Lower leg skin (tissue), 4 donors: ENCODE results near the gene QSOX1. TPM values are rescaled to one million over a fixed set of nuclear protein-coding genes. Genes with fewer than 3 reads are reported as not detected.

ENCODE experiments used
- DNase-seq, 2 donors: peaks; one replicate each; pipeline ENCODE4 v3.0.0-alpha.2; 2019; ENCODE audit warnings: low spot score in 2 of 2
- H3K4me3 ChIP-seq: fragments of 200-600 bp; sonication (generic); 2 replicates; pipeline ENCODE4 v1.5.1; 2017; ENCODE audit warnings: mild to moderate bottlenecking, low read depth; ENCODE audit not compliant: poor library complexity, severe bottlenecking
- CTCF ChIP-seq, 3 donors: fragments of 450-650 bp; IDR thresholded peaks; one replicate each; pipeline ENCODE4 v1.5.1; 2016; ENCODE audit warnings: antibody characterized with exemption in 3 of 3, mild to moderate bottlenecking in 3 of 3, moderate library complexity in 2 of 3
- POLR2A ChIP-seq, 2 donors: fragments of 450-650 bp; IDR thresholded peaks; one replicate each; pipeline ENCODE4 v1.6.1; 2016 to 2017; ENCODE audit warnings: antibody characterized with exemption in 2 of 2, mild to moderate bottlenecking in 1 of 2, moderate library complexity in 1 of 2
- WGBS, 2 donors: methylation state at CpG; one replicate each; pipeline ENCODE4 v1.1.5; 2018; 5-methylcytosine and 5-hydroxymethylcytosine counted together
- intact Hi-C: fragments of 100-400 bp; cut with DNase I; formaldehyde crosslinking; loops from one replicate; pipeline ENCODE4 v1.15.0; 2023; ENCODE audit warnings: low total_unique reads
- total RNA-seq, 4 donors: library from RNA; depleted of rRNA; stranded (reverse); fragments of >200 nt; gene quantifications; one replicate each; pipeline ENCODE4 v1.1.0, GENCODE V29; 2016

Gene QSOX1
- total RNA-seq, 4 donors from 2014 or later, result 77.7 to 90.3 (median 87.3) TPM

- intact Hi-C loops, result no loop called here
- no peak overlapping the region for H3K4me3 ChIP-seq
- WGBS, 2 donors, result 85 to 89% methylated on average over 12 of the region's 12 CpGs
- no peak for DNase-seq
- TF ChIP-seq POLR2A (IDR thresholded peaks at IDR 0.05), result no peak
- TF ChIP-seq CTCF (IDR thresholded peaks at IDR 0.05), result no peak
Measured at GRCh38 chr1:180211156-180211859, 56.6 kb downstream of the QSOX1 start.

- no peak for DNase-seq
- 63 to 72% methylated on average over 8 of the region's 8 CpGs for WGBS, 2 donors
- no peak overlapping the region for H3K4me3 ChIP-seq
- TF ChIP-seq CTCF (IDR thresholded peaks at IDR 0.05) (no peak), POLR2A (IDR thresholded peaks at IDR 0.05) (no peak)
- intact Hi-C loops, result no loop called here
Measured at GRCh38 chr1:180211860-180212229, 57.2 kb downstream of the QSOX1 start.

GRCh38 chr1:180213401-180214170, 58.9 kb downstream of the QSOX1 start:
- no peak for TF ChIP-seq POLR2A (IDR thresholded peaks at IDR 0.05)
- TF ChIP-seq CTCF (IDR thresholded peaks at IDR 0.05), result no peak
- 74 to 80% methylated on average over 15 of the region's 15 CpGs for WGBS, 2 donors
- intact Hi-C loops, result no loop called here
- no peak overlapping the region for H3K4me3 ChIP-seq
- no peak for DNase-seq

- peak in 1 of 2 donors; percentile 32 for DNase-seq
- intact Hi-C loops, result no loop called here
- WGBS, 2 donors, result 86 to 90% methylated on average over 22 of the region's 22 CpGs
- H3K4me3 ChIP-seq, result no peak overlapping the region
- TF ChIP-seq POLR2A (IDR thresholded peaks at IDR 0.05), result no peak
- no peak for TF ChIP-seq CTCF (IDR thresholded peaks at IDR 0.05)
Measured at GRCh38 chr1:180215856-180216625, 61.4 kb downstream of the QSOX1 start.

- H3K4me3 ChIP-seq, result no peak overlapping the region
- WGBS, 2 donors, result 72 to 75% methylated on average over 7 of the region's 7 CpGs
- intact Hi-C loops, result no loop called here
- TF ChIP-seq POLR2A (IDR thresholded peaks at IDR 0.05), result no peak
- DNase-seq, result peak in 1 of 2 donors; percentile 73
Measured at GRCh38 chr1:180217006-180217405, 62.3 kb downstream of the QSOX1 start.
